CD4-positive, alpha-beta memory T cell (primary cell): Measurements from ENCODE around the gene CMYA5. TPM values are rescaled to one million over a fixed set of nuclear protein-coding genes. Genes with fewer than 3 reads are reported as not detected.

Source experiments
- CTCF ChIA-PET: fragments of 350-600 bp; sonication (Branson Sonifier 250); formaldehyde crosslinking; loops from one replicate; lab custom pipeline; 2021; ENCODE audit warnings: inconsistent platforms; ENCODE audit not compliant: partially characterized antibody; lab: Charles Lee
- POLR2A ChIA-PET: fragments of 350-600 bp; sonication (Branson Sonifier 250); formaldehyde crosslinking; loops from one replicate; lab custom pipeline; 2021; ENCODE audit not compliant: partially characterized antibody; lab: Charles Lee
- DNase-seq, 5 donors: peaks; one replicate each; pipeline versions ENCODE4 v3.0.0 to v3.0.0-alpha.2; 2020 to 2022; ENCODE audit warnings: mixed read lengths in 1 of 5
- H3K27ac ChIP-seq: one replicate; pipeline ENCODE4 v1.7.0; 2013; ENCODE audit warnings: low read depth, low read length
- H3K27me3 ChIP-seq: 2 replicates; pipeline ENCODE4 v1.7.0; 2013; ENCODE audit warnings: mild to moderate bottlenecking, low read length, moderate library complexity; ENCODE audit not compliant: insufficient read depth
- H3K36me3 ChIP-seq: 2 replicates; pipeline ENCODE4 v1.7.0; 2013; ENCODE audit warnings: mild to moderate bottlenecking, low read length, moderate library complexity; ENCODE audit not compliant: insufficient read depth
- H3K4me1 ChIP-seq: 2 replicates; pipeline ENCODE4 v1.7.0; 2013; ENCODE audit warnings: mild to moderate bottlenecking, low read length, moderate library complexity; ENCODE audit not compliant: insufficient read depth
- H3K4me3 ChIP-seq, 2 donors: one replicate each; pipeline ENCODE4 v1.7.0; 2013; ENCODE audit warnings: low read length in 2 of 2, mild to moderate bottlenecking in 1 of 2
- H3K9me3 ChIP-seq, 2 donors: one replicate each; pipeline ENCODE4 v1.7.0; 2013; ENCODE audit warnings: low read length in 2 of 2, control low read depth in 1 of 2; ENCODE audit not compliant: control insufficient read depth in 1 of 2
- H3K27ac Mint-ChIP-seq, 7 donors: one replicate each; pipeline ENCODE4 v1.8.0; 2020 to 2021; ENCODE audit warnings: mixed read lengths in 7 of 7, mild to moderate bottlenecking in 6 of 7, inconsistent platforms in 3 of 7, moderate library complexity in 3 of 7
- H3K27me3 Mint-ChIP-seq, 2 donors: one replicate each; pipeline ENCODE4 v1.8.0; 2020 to 2021; ENCODE audit warnings: mixed read lengths in 2 of 2
- H3K36me3 Mint-ChIP-seq, 2 donors: one replicate each; pipeline ENCODE4 v1.8.0; 2020 to 2021; ENCODE audit warnings: mixed read lengths in 2 of 2, inconsistent platforms in 1 of 2, mild to moderate bottlenecking in 1 of 2
- H3K4me1 Mint-ChIP-seq, 4 donors: one replicate each; pipeline ENCODE4 v1.8.0; 2020 to 2021; ENCODE audit warnings: mixed read lengths in 4 of 4, mild to moderate bottlenecking in 1 of 4
- H3K4me3 Mint-ChIP-seq, 8 donors: one replicate each; pipeline ENCODE4 v1.8.0; 2020 to 2021; ENCODE audit warnings: mixed read lengths in 8 of 8, mild to moderate bottlenecking in 7 of 8, moderate library complexity in 6 of 8, inconsistent platforms in 3 of 8
- H3K9me3 Mint-ChIP-seq, 8 donors: one replicate each; pipeline ENCODE4 v1.8.0; 2020 to 2021; ENCODE audit warnings: mixed read lengths in 8 of 8, mild to moderate bottlenecking in 5 of 8, inconsistent platforms in 3 of 8, moderate library complexity in 1 of 8
- intact Hi-C: fragments of 100-400 bp; cut with micrococcal nuclease; formaldehyde crosslinking; loops from one replicate; pipeline ENCODE4 v1.15.1; 2023
- polyA plus RNA-seq, 2 donors: library from polyadenylated mRNA; unstranded; fragments of 300-500 nt; fragmentation: Illumina TruSeq; gene quantifications; one replicate each; pipeline ENCODE4 v1.2.3, GENCODE V29; 2021
- total RNA-seq, 2 experiments: library from RNA; stranded (reverse); gene quantifications; one replicate each; pipeline ENCODE4 v1.2.3, GENCODE V29; 2021

CMYA5 gene
- total and polyA plus RNA-seq, 4 experiments from 2014 or later = 0.07 to 0.20 (median 0.18) TPM

- no peaks in the 10 kb centered on the region for H3K4me1 ChIP-seq
- H3K27ac Mint-ChIP-seq = no peak overlapping the region
- DNase-seq = no peak
- no peaks in the 10 kb centered on the region for H3K9me3 Mint-ChIP-seq
- H3K9me3 ChIP-seq = no peaks in the 10 kb centered on the region
- H3K27me3 ChIP-seq = no peaks in the 10 kb centered on the region
- H3K36me3 ChIP-seq = no peaks in the 10 kb centered on the region
- no peak overlapping the region for H3K4me3 Mint-ChIP-seq
- no peak overlapping the region for H3K4me3 ChIP-seq
- no peak overlapping the region for H3K27ac ChIP-seq
- CTCF ChIA-PET = no interaction called here
- H3K27me3 Mint-ChIP-seq = peaks cover 1 to 4% of the 10 kb centered on the region in 2 donors
- no peaks in the 10 kb centered on the region for H3K4me1 Mint-ChIP-seq
- POLR2A ChIA-PET = no interaction called here
- no peaks in the 10 kb centered on the region for H3K36me3 Mint-ChIP-seq
- intact Hi-C loops = no loop called here
Observed at GRCh38 chr5:79834754-79835714, 145.4 kb downstream of the CMYA5 start.

- CTCF ChIA-PET = no interaction called here
Observed at GRCh38 chr5:79837761-79838551, 148.3 kb downstream of the CMYA5 start.

GRCh38 chr5:79840084-79840990 is 150.7 kb downstream of the CMYA5 start:
- no peaks in the 10 kb centered on the region for H3K27me3 ChIP-seq
- no peaks in the 10 kb centered on the region for H3K36me3 ChIP-seq
- Mint-ChIP-seq H3K9me3 (no peaks in the 10 kb centered on the region), H3K27ac (no peak overlapping the region), H3K4me3 (no peak overlapping the region), H3K4me1 (no peaks in the 10 kb centered on the region), H3K36me3 (no peaks in the 10 kb centered on the region), H3K27me3 (peaks cover 4 to 12% of the 10 kb centered on the region in 2 donors)
- POLR2A ChIA-PET = no interaction called here
- intact Hi-C loops = no loop called here
- no peaks in the 10 kb centered on the region for H3K4me1 ChIP-seq
- DNase-seq = no peak
- H3K9me3 ChIP-seq = no peaks in the 10 kb centered on the region
- H3K27ac ChIP-seq = no peak overlapping the region
- CTCF ChIA-PET = interaction anchor here (1.4 kb wide), 1 partner anchor 16 kb away, joined by 5 read pairs; no protein-coding TSS in a partner anchor
- H3K4me3 ChIP-seq = no peak overlapping the region

More at GRCh38 chr5:79837761-79838551, 148.3 kb downstream of the CMYA5 start:
- H3K27me3 Mint-ChIP-seq = peaks cover 4 to 11% of the 10 kb centered on the region in 2 donors
- Histone ChIP-seq H3K27me3 (no peaks in the 10 kb centered on the region), H3K4me1 (no peaks in the 10 kb centered on the region), H3K4me3 (no peak overlapping the region), H3K9me3 (no peaks in the 10 kb centered on the region), H3K27ac (no peak overlapping the region), H3K36me3 (no peaks in the 10 kb centered on the region)
- no peaks in the 10 kb centered on the region for H3K9me3 Mint-ChIP-seq
- intact Hi-C loops = no loop called here
- no peak overlapping the region for H3K4me3 Mint-ChIP-seq
- H3K4me1 Mint-ChIP-seq = no peaks in the 10 kb centered on the region
- no peak overlapping the region for H3K27ac Mint-ChIP-seq
- no peak for DNase-seq
- H3K36me3 Mint-ChIP-seq = no peaks in the 10 kb centered on the region
- POLR2A ChIA-PET = no interaction called here

GRCh38 chr5:79841172-79841571 is 151.5 kb downstream of the CMYA5 start:
- H3K9me3 Mint-ChIP-seq = no peaks in the 10 kb centered on the region
- H3K36me3 ChIP-seq = no peaks in the 10 kb centered on the region
- no peak overlapping the region for H3K4me3 ChIP-seq
- H3K27ac Mint-ChIP-seq = peak overlapping the region in 1 of 7 donors; percentile 58
- intact Hi-C loops = no loop called here
- H3K36me3 Mint-ChIP-seq = no peaks in the 10 kb centered on the region
- CTCF ChIA-PET = interaction anchor here (1.4 kb wide), 1 partner anchor 15 kb away, joined by 5 read pairs; no protein-coding TSS in a partner anchor
- peaks cover 4 to 12% of the 10 kb centered on the region in 2 donors for H3K27me3 Mint-ChIP-seq
- no peaks in the 10 kb centered on the region for H3K4me1 ChIP-seq
- H3K27ac ChIP-seq = no peak overlapping the region
- POLR2A ChIA-PET = no interaction called here
- no peaks in the 10 kb centered on the region for H3K9me3 ChIP-seq
- no peak overlapping the region for H3K4me3 Mint-ChIP-seq
- no peak for DNase-seq
- H3K4me1 Mint-ChIP-seq = no peaks in the 10 kb centered on the region
- no peaks in the 10 kb centered on the region for H3K27me3 ChIP-seq

GRCh38 chr5:79842006-79842881 is 152.6 kb downstream of the CMYA5 start:
- Histone ChIP-seq H3K27ac (no peak overlapping the region), H3K36me3 (no peaks in the 10 kb centered on the region), H3K4me1 (no peaks in the 10 kb centered on the region), H3K27me3 (no peaks in the 10 kb centered on the region), H3K9me3 (no peaks in the 10 kb centered on the region), H3K4me3 (no peak overlapping the region)
- Mint-ChIP-seq H3K36me3 (no peaks in the 10 kb centered on the region), H3K4me3 (no peak overlapping the region), H3K4me1 (no peaks in the 10 kb centered on the region), H3K27ac (no peak overlapping the region), H3K9me3 (no peaks in the 10 kb centered on the region), H3K27me3 (peaks cover 4 to 15% of the 10 kb centered on the region in 2 donors)
- POLR2A ChIA-PET = no interaction called here
- CTCF ChIA-PET = no interaction called here
- DNase-seq = no peak
- intact Hi-C loops = no loop called here

- Mint-ChIP-seq H3K9me3 (no peaks in the 10 kb centered on the region), H3K4me3 (no peak overlapping the region), H3K36me3 (no peaks in the 10 kb centered on the region), H3K27me3 (peaks cover 4 to 15% of the 10 kb centered on the region in 2 donors), H3K27ac (no peak overlapping the region), H3K4me1 (no peaks in the 10 kb centered on the region)
- Histone ChIP-seq H3K4me3 (no peak overlapping the region), H3K9me3 (no peaks in the 10 kb centered on the region), H3K4me1 (no peaks in the 10 kb centered on the region), H3K27ac (no peak overlapping the region), H3K36me3 (no peaks in the 10 kb centered on the region), H3K27me3 (no peaks in the 10 kb centered on the region)
- ChIA-PET CTCF (no interaction called here), POLR2A (no interaction called here)
- no peak for DNase-seq
- intact Hi-C loops = no loop called here
Observed at GRCh38 chr5:79842991-79843390, 153.4 kb downstream of the CMYA5 start.
